A673 (cell line): ENCODE results near the gene EIF4ENIF1. TPM values are rescaled to one million over a fixed set of nuclear protein-coding genes. Genes with fewer than 3 reads are reported as not detected.
"Not testable (repeated sequence)": the region's sequence is repeated elsewhere in the genome, so short reads cannot be mapped to it uniquely, and the experiment has no call there.

Source experiments
- BruUV-seq: library from RNA; stranded (reverse); fragments of 400-500 nt; replicated peaks from 2 replicates; lab custom pipeline; 2021; lab: Mats Ljungman, UMichigan
- CTCF ChIA-PET: fragments of 300-600 bp; sonication (Branson Sonifier 250); formaldehyde crosslinking; loops from one replicate; lab custom pipeline; 2022; ENCODE audit warnings: antibody characterized with exemption; lab: Charles Lee
- POLR2A ChIA-PET: fragments of 300-600 bp; sonication (Branson Sonifier 250); formaldehyde crosslinking; loops from one replicate; lab custom pipeline; 2022; ENCODE audit warnings: antibody characterized with exemption; ENCODE audit not compliant: low non-redundant PET; lab: Charles Lee
- DNase-seq: peaks from one replicate; pipeline ENCODE4 v3.0.0-alpha.2; 2015; ENCODE audit warnings: low spot score
- H3K27ac ChIP-seq: fragments of 200-600 bp; sonication (generic); 2 replicates; pipeline ENCODE4 v1.5.1; 2016; ENCODE audit warnings: mixed run types, low read depth, mild to moderate bottlenecking, mixed read lengths, antibody characterized with exemption, low read length; ENCODE audit not compliant: poor library complexity, severe bottlenecking
- H3K27me3 ChIP-seq: fragments of 200-600 bp; sonication (generic); replicated peaks from 2 replicates; pipeline ENCODE4 v1.6.1; 2017; ENCODE audit warnings: mixed run types, low read depth, mild to moderate bottlenecking, mixed read lengths, antibody characterized with exemption, low read length; ENCODE audit not compliant: insufficient read depth, poor library complexity
- H3K36me3 ChIP-seq: fragments of 200-600 bp; sonication (generic); 2 replicates; pipeline ENCODE4 v1.6.1; 2016; ENCODE audit warnings: mixed run types, mild to moderate bottlenecking, mixed read lengths, antibody characterized with exemption, low read length; ENCODE audit not compliant: insufficient read depth, poor library complexity, severe bottlenecking
- H3K4me1 ChIP-seq: fragments of 200-600 bp; sonication (generic); 2 replicates; pipeline ENCODE4 v1.6.1; 2017; ENCODE audit warnings: mixed run types, mild to moderate bottlenecking, mixed read lengths, antibody characterized with exemption, low read length; ENCODE audit not compliant: insufficient read depth, poor library complexity, severe bottlenecking
- H3K4me3 ChIP-seq: fragments of 200-600 bp; sonication (generic); 2 replicates; pipeline ENCODE4 v1.5.1; 2016; ENCODE audit warnings: low read depth, mixed run types, mild to moderate bottlenecking, mixed read lengths, low read length; ENCODE audit not compliant: poor library complexity, severe bottlenecking
- H3K9me3 ChIP-seq: fragments of 200-600 bp; sonication (generic); 2 replicates; pipeline ENCODE4 v1.6.1; 2016; ENCODE audit warnings: mixed run types, low read depth, mild to moderate bottlenecking, mixed read lengths, antibody characterized with exemption, low read length; ENCODE audit not compliant: poor library complexity, severe bottlenecking
- EZH2 ChIP-seq: fragments of 200-600 bp; sonication (generic); IDR thresholded peaks from 2 replicates; pipeline ENCODE4 v1.6.1; 2017; ENCODE audit warnings: borderline replicate concordance, low read depth, mild to moderate bottlenecking, mixed read lengths, antibody characterized with exemption, low read length; ENCODE audit not compliant: poor library complexity, severe bottlenecking
- intact Hi-C: fragments of 100-400 bp; cut with micrococcal nuclease; formaldehyde crosslinking; loops from one replicate; pipeline ENCODE4 v1.10.0; 2022; ENCODE audit not compliant: unreplicated experiment
- total RNA-seq: library from RNA; stranded (reverse); gene quantifications from 2 replicates; pipeline ENCODE4 v1.2.3, GENCODE V29; 2021
- TF ChIP-seq, protein P1 (sequence below): fragments of 300-800, 200-600 bp; sonication (generic); conservative IDR thresholded peaks from 2 replicates; pipeline ENCODE4 v1.5.1; 2017; ENCODE audit warnings: low read depth, mild to moderate bottlenecking, antibody characterized with exemption, low read length, moderate library complexity, mixed read lengths

EIF4ENIF1 gene
- total RNA-seq, 1 experiment from 2014 or later: 47.7 TPM

- ChIA-PET POLR2A (no interaction called here), CTCF (no interaction called here)
- Histone ChIP-seq H3K27ac (no peak overlapping the region), H3K4me1 (no peaks in the 10 kb centered on the region), H3K36me3 (peaks cover 4% of the 10 kb centered on the region), H3K9me3 (peaks cover 4% of the 10 kb centered on the region), H3K4me3 (no peak overlapping the region), H3K27me3 (no peaks in the 10 kb centered on the region)
- no peak for TF ChIP-seq EZH2
- TF ChIP-seq, protein P1, sequence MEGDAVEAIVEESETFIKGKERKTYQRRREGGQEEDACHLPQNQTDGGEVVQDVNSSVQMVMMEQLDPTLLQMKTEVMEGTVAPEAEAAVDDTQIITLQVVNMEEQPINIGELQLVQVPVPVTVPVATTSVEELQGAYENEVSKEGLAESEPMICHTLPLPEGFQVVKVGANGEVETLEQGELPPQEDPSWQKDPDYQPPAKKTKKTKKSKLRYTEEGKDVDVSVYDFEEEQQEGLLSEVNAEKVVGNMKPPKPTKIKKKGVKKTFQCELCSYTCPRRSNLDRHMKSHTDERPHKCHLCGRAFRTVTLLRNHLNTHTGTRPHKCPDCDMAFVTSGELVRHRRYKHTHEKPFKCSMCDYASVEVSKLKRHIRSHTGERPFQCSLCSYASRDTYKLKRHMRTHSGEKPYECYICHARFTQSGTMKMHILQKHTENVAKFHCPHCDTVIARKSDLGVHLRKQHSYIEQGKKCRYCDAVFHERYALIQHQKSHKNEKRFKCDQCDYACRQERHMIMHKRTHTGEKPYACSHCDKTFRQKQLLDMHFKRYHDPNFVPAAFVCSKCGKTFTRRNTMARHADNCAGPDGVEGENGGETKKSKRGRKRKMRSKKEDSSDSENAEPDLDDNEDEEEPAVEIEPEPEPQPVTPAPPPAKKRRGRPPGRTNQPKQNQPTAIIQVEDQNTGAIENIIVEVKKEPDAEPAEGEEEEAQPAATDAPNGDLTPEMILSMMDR: no peak
- intact Hi-C loops: no loop called here
- DNase-seq: no peak
- no TSS peak for BruUV-seq
These were observed 19.6 kb upstream of the EIF4ENIF1 start for GRCh38 chr22:31509061-31509762.

GRCh38 chr22:31508536-31508935, 18.9 kb upstream of the EIF4ENIF1 start:
- intact Hi-C loops: no loop called here
- Histone ChIP-seq H3K27ac (no peak overlapping the region), H3K9me3 (peaks cover 4% of the 10 kb centered on the region), H3K4me1 (no peaks in the 10 kb centered on the region), H3K36me3 (peaks cover 4% of the 10 kb centered on the region), H3K27me3 (no peaks in the 10 kb centered on the region), H3K4me3 (no peak overlapping the region)
- BruUV-seq: no TSS peak
- TF ChIP-seq, protein P1: no peak
- no peak for TF ChIP-seq EZH2
- CTCF ChIA-PET: no interaction called here
- no peak for DNase-seq
- POLR2A ChIA-PET: no interaction called here

DNA sequence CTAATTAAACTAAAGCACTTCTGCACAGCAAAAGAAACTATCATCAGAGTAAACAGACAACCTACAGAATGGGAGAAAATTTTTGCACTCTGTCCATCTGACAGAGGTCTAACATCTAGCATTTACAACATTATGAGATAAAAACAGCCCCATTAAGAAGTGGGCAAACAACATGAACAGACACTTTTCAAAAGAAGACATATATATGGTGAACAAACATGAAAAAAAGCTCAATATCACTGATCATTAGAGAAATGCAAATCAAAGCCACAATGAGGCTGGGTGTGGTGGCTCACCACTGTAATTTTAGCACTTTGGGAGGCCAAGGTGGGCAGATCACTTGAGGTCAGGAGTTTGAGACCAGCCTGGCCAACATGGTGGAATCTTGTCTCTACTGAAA, 17.9 kb upstream of the EIF4ENIF1 start:
- H3K27me3 ChIP-seq, BruUV-seq, H3K27ac ChIP-seq, H3K36me3 ChIP-seq, CTCF ChIA-PET, H3K9me3 ChIP-seq, POLR2A ChIA-PET, intact Hi-C loops, DNase-seq, H3K4me1 ChIP-seq, H3K4me3 ChIP-seq: not testable (repeated sequence)

GRCh38 chr22:31504282-31504681, 14.6 kb upstream of the EIF4ENIF1 start:
- H3K27me3 ChIP-seq: no peaks in the 10 kb centered on the region
- no TSS peak for BruUV-seq
- TF ChIP-seq, protein P1: no peak
- no peak for TF ChIP-seq EZH2
- ChIA-PET POLR2A (no interaction called here), CTCF (no interaction called here)
- H3K4me1 ChIP-seq: no peaks in the 10 kb centered on the region
- no peaks in the 10 kb centered on the region for H3K36me3 ChIP-seq
- DNase-seq: no peak
- no peak overlapping the region for H3K4me3 ChIP-seq
- intact Hi-C loops: no loop called here
- no peak overlapping the region for H3K27ac ChIP-seq
- H3K9me3 ChIP-seq: peaks cover 4% of the 10 kb centered on the region
